Epidermal melanocyte (primary cell): ENCODE measurements around the gene TMEM132A.

ENCODE experiments used
- DNase-seq: peaks from one replicate; pipeline ENCODE4 v3.0.0; 2011; ENCODE audit warnings: low spot score; ENCODE audit not compliant: insufficient read length

The TMEM132A gene, protein sequence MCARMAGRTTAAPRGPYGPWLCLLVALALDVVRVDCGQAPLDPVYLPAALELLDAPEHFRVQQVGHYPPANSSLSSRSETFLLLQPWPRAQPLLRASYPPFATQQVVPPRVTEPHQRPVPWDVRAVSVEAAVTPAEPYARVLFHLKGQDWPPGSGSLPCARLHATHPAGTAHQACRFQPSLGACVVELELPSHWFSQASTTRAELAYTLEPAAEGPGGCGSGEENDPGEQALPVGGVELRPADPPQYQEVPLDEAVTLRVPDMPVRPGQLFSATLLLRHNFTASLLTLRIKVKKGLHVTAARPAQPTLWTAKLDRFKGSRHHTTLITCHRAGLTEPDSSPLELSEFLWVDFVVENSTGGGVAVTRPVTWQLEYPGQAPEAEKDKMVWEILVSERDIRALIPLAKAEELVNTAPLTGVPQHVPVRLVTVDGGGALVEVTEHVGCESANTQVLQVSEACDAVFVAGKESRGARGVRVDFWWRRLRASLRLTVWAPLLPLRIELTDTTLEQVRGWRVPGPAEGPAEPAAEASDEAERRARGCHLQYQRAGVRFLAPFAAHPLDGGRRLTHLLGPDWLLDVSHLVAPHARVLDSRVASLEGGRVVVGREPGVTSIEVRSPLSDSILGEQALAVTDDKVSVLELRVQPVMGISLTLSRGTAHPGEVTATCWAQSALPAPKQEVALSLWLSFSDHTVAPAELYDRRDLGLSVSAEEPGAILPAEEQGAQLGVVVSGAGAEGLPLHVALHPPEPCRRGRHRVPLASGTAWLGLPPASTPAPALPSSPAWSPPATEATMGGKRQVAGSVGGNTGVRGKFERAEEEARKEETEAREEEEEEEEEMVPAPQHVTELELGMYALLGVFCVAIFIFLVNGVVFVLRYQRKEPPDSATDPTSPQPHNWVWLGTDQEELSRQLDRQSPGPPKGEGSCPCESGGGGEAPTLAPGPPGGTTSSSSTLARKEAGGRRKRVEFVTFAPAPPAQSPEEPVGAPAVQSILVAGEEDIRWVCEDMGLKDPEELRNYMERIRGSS

DNA sequence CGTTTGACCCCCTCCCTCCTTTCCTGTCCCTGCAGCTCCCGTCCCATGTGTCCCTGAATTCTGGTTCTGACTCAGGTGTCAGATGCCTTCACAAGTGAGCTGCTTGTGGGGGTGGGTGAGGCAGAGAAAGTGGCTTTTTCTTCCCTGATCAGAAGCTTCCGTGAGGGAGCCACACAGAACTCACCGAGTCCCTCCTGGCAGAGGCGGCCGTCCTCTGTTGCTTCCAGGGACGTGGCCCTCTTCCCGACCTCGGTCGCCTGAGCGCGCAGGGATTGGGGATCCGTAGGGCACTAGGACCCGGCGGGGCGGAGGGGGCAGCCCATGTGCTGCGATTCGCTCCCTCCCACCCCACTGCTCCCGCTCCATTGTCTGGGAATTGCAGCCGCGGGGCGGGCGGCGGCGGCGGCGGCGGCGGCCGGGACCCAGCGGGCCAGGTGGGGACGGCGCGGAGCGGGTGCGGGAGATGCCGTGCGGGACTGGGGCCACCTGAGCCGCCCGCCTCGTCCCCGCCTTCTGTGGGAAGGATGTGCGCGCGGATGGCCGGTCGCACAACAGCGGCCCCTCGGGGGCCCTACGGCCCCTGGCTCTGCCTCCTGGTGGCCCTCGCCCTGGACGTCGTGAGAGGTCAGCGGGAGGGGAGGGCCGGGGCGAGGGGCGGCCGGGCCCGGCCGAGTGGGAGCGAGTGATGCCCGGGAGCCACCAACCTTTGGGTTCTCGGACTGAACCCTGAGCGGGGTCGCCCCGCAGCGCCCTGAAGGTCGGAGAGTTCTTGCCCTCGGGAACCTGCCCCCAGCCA, at the start of gene TMEM132A:
TMEM132A (plus strand) TSS at position 351 of the 796 bp plus-strand sequence; CDS start at position 525, 174 bp downstream.
- peak; percentile 95 for DNase-seq

DNA sequence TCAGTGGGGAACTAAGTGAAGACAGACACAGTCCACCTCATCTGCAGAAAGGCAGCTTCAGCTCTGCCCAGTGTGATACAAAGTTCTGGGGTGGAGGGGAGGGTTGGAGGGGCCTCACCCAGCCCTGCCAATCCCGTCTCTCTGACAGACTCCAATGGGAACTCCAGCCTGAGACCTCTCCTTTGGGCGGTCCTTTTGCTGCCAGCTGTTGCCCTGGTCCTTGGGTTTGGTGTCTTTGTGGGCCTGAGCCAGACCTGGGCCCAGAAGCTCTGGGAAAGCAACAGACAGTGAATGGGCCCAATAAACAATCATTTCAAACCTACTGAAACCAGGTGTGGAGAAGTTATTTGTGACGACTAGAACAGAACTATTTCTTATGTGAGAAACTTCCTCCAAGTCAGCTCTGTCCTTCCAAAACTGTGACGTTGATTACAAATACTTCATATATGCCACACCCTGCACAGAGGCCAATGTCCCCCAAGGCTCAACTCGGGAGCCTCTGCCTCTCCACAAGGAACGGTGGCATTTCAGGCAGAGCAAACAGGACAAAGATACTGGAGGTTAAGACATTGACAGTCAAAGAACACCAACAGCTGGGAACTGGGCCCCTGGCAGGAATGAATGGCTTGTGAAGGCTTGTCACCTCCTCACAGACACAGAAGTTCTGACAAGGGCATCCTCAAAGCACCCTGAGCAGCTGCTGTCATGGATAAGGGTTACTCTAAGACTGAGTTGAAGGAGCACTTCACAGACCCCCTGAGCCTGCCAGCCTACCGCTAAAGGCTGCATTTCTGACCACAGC, 48.7 kb upstream of the TMEM132A start:
- DNase-seq: no peak

DNA sequence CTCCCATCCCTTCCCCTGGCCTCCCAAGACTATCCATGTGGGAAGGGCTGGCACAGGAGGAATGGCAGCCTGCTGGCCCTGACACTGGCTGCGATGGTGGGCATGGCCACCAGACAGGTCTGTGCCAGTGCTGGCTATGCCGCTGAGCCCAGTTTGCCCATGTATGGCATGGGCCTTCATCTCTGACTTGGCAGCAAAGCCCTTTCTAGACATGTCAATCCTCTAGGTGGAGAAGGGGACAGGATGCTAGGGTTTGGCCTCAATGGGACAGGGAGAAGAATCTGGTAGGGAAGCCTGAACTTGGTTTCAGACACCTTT, 48.1 kb upstream of the TMEM132A start:
- no peak for DNase-seq

DNA sequence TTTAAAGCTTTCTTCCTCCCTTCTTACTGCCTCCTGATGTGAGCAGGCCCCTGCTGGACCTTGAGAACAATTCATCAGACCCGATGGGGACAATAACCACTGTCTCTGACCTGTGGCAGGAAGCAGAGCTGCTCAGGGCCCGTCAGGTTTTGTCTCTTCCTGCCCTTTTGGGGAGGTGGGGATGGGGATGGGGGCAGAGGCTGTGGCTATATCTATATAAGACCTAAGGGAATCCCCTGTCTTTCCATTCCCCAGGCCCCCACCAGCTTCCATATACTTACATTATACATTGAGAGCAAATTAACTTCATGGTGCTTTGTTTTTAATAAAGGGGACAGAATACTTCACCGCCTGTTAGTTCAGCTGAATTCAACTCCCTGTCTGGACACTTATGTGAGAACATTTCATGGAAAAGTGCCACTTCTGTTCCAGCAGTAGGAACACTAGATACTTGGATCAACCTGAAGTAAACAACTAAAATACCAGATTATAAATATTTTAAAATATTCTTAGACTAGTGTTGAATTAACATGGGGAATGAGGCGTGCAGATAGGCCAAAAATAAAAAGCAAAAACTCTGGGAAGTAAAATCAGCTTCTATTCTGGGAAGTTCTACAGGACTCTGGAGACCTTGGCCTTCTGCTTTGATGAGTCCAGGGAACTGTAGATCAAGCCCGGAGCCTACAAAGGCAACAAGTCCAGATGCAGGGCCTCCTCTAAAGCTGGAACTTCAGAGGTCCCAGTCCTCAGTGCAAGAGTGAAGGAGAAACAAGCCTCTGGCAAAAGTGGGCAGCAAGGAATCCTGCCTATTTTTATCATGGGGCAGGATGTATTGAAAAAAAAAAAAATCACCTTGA, 45.8 kb upstream of the TMEM132A start:
- no peak for DNase-seq

DNA sequence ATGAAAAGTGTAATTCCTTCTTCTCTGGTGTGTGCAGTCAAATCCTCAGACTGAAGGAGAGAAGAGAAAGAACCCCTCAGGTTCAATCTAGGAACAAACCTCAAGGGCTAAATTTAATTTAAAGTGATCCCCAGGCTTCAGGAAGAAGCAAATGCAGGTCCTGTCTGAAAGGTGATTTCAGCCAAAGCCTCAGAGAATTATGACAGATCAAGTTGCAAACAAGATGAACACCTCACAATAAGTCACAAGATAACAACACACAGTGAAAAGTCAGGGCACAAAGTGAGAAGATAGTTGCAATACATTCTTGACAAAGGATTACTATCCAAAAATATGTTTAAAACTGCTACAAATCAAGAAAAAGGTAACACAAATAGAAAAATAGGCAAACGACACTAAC, 45.2 kb upstream of the TMEM132A start:
- DNase-seq: no peak

DNA sequence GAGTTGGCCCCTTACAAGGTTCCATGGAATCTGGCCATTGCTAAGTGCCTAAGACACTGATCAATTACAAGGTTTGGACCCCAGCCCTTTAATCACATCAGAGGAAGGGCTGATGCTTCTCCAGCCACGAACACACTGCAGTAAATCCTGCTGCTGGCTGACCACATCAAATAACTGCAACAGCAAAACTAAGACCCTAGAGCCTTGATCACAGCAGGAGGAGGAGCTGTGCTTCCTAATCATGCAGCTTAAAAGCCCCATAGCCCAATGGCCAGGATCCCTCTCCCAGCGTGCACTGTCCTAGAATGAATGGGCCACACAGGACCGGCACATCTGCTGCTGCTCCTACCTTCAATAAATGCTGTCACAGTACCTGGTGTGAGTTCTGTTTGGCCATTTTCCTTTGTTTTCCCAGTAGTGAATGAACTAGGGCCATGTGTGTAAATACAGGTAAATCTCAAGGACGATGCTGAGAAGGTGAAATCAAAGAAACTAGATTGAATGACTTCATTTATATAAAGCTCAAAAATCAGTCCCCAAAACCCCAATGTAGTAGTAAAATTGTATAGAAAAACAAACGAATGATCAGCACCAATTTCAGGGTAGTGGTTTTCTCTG, 44.2 kb upstream of the TMEM132A start:
- DNase-seq: no peak

DNA sequence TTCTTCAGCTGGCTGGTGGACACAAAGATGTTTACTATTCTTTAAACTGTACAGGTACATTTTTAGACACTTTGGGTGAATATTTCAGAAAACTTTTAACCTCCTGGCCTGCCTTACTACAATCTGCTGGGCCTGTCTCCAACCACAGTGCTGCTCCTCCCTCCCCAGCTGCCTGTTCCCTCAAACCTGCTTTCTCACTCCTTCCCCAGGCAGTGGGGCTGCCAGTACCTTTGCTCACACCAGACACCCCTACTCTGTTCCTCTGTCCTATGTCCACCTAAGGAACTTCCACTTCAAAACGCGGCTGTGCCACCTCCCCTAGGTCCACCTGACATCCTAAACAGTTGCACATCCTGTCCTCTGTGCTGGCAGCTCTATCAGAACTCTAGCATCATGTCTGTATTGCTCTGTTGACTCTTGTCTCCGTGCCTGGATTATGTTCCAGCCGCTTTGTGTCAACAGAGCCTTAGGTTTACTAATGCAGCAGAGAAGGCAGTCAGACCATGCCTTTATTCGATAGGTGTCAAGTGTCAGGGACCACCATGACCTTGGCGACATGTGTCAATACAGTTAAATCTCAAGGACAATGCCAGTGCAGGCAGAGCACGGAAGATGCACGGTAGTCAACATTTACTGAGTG, 43.5 kb upstream of the TMEM132A start:
- DNase-seq: no peak

DNA sequence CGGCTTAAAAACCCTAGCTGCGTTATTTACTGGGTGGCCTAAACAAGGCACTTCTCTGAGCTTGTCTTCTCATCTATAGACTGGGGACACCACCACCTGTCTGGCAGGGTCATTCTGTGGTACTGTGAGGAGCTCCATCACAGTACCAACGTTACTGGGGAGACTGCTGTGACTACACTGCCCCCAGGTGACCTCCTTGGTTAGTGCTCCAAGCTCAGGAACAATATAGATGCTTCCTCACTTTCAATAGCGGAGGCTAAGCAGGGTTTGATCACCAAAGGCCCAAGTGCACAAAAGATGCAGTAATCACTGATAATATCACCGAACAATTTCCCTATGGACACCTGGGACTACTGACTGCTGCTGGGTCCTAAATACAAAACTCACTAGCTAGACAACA, 36.7 kb upstream of the TMEM132A start:
- DNase-seq: no peak

DNA sequence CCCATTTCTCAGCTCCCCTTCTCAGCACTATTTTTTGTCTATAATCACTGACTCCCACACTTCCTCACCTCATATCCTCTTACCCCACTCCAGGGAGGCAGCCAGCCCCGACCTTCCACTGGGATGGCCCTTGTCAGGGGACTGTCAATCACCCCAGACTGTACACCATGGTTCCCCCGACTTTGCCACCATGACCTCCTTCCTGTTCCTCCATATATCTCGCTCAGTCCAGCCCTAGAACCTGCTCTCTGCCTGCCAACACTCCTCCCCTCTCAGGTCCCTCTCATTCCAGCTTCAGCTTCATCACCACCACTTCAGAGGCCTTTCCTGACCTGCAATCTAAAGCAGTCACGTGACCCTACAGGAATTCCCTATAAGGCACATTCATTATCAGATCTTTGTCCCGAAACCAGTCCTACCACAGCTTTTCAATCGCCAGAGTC, 34.4 kb upstream of the TMEM132A start:
- no peak for DNase-seq

DNA sequence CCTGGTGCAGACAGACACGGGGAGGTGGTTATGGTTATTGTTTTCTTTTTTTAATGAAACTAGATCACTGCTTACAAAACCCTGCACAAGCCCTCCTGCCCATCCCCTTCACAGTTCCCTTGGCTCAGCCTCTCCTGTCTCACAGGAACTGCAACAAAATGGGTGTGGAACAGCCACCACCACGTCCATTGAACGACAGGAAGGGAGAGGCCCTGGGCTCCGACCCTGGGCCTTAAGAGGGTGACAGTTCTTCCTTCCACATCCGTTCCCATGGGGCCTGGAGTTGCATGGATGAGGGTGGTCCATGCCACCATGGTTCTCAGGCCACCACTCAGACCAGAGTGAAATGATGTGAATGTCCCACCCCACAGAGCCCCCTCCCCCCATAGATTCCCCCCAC, 33.6 kb upstream of the TMEM132A start:
- no peak for DNase-seq

DNA sequence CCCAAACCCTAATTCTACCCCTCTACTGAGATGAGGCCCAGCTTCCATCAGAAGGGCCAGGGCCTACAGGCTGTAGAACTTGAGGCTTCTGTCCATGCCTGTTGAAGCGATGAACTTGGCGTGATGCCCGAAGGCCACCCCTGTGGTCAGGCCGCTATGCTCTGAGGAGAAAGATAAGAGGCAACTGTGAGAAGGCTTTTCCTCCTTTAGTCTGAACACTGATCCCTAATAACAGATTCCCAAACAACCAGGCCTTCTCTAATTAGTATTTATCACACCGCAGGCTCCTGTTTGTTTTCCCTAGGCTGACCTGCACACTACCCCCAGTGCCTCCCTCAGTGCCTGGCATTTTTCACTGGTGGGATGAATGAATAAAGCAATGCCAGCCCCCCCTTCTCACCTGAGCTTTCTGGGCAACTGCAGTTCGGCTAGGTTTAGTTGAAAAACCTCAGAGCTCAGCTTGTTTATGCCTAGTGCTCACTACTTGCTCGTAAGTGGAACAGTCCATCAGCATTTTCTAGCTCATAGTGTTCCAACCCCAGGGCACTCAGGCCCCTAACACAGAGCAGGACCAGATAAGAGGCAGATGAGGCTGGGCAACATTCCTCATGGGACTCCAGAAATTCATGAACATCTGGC, 33.0 kb upstream of the TMEM132A start:
- DNase-seq: no peak

DNA sequence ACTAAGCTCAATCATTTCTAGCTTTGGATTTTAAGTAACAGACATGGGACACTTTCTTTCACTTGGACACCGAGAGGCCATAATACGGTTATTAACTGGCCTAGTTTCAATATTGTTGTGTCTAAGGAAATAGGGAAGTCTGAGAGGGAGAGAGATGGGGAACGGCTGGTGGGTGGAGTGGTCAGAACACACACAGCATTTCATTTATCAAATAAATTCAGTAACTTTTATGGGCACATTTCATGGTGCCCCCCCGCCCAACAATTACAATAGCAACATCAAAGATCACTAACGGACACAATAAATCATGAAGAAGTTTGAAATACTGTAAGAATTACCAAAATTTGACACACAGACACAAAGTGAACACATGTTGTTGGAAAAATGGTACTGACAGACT, 28.6 kb upstream of the TMEM132A start:
- no peak for DNase-seq

DNA sequence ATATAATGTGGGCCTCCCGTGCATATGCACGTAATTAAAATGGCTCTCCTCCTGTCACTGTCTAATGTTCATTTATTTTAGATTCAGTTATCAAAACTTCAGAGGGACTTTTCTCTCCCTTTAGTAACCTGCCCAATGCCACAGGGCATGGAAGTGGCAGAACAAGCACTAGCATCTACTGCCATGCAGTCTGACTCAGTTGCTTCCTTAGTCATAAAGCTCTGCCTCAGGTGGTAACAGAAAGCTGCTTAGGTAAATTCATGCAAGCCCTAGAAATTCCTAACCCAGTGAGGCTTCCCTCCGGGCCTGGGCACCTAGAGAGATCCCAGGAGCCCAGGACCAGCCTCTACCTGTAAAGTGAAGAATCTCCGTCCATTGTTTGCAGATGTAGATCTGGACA, 26.8 kb upstream of the TMEM132A start:
- DNase-seq: no peak

DNA sequence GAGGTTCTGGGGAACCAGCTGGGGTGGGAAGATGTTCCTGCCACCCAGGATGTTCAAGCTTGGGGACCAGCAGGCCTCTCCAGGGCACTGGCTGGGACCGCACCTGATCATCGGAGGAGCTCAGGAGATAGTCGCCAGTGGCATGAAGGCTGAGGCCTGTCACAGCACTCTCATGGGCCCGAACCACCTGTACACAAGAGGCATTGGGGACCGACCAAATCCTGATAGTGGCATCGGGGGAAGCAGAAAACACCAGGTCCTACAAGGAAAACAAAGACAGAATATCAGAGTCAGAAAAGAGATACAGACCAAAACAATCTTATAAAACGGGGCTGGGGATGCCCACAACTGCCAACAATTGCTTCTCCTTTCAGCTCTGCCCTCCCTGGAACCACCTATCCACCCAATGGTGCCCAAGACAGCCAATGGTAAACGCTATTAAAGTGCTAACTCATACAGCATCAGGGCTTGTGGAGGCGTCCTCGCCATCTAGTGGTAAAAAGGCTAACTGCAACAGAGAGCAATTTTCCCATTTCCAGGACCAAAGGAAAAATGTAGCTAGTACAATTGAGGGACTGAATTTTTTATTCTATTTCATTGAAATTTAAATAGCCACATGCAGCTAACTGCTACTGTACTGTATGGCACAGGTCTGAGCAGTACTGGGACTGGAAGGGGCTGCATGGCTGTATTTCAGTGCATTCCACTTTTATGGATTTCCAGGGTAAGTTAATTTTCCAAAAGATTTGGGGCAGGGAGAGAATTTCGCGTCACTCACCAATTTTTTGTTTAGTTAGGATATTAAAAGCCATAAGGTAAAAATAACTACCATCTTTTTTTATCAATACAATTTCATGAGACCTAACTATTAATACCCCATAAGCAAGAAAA, 25.0 kb upstream of the TMEM132A start:
- DNase-seq: peak; percentile 64

DNA sequence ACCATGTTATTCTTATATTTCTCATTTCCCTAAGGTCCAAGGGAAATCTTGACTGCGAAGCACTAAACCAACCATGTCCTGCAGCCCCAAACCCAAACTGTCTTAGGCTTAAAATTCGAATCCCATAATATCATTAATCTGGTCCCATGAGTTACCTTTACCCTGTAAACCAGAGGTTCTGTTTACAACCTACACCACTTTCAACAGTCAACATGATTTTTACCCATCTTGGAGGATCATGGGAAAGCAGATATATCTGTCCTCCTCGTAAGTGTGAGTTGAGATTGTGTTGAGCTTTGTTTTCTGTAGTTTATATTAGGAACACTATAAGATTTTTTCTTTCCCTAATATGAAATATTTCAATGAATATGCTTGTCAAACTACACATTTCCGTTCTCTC, 24.3 kb upstream of the TMEM132A start:
- DNase-seq: no peak

DNA sequence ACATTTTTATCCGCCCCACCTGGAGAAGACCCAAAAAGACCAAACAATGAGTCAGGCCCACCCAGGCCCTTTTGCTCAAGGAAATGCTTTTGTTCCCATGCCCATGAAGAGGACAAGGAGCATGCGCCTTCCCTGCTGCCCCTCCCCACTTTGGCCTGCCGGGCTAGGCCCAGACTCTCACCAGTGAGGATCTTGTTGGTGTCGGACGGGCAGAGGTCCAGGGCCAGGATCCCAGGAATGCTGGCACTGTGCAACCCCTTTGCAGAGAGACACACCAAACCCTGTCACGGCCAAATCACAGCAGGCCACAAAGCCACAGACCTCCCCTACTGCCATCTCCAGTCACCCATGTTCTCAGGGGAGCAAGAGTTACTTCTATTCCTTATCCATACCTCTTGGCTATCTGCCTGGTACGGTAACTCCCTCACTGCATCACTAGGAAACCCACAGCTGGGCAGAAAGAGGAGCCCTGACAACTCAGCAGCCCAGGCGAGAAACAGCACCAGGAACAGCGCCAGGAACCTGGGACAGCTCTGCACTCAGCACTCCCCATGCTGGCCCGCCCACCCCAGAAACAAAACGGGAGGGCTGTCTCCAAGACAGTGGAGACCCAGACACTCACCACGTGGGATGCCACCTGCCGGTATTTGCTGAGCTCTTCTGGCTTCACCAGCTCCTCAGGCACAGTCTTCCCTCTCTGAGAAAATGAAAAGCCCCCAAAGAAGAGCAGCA, 23.4 kb upstream of the TMEM132A start:
- no peak for DNase-seq

DNA sequence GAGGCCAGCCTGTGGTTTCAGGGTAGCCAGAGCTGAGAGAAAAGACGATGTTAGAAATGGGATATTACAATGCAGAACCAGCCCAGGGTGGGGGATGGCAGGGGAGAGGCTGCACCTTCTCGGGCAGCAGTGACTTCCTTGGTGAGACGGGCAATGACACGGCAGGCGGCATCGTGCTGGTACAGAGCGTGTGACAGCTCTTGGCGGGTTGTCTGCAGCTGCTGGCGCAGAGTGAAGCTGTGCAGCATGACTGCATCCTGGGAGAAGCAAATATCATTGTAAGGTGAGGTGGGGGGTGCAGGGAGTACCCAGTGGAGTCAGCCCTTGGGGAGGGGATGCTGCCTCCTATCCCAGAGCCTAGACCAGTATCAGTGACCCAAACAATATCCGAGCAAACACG, 21.6 kb upstream of the TMEM132A start:
- DNase-seq: no peak
